Gastroesophageal sphincter (tissue), 3 donors: Measurements from ENCODE around the gene RAD51B.

Experiments
- CTCF ChIP-seq, 4 experiments: fragments of 200-600 bp in 2 of 4; fragments of 450-650 bp in 2 of 4; sonication (generic) in 1 of 4; IDR thresholded peaks; one replicate each; pipeline ENCODE4 v1.5.1; 2017 to 2019; ENCODE audit warnings: antibody characterized with exemption in 4 of 4, mild to moderate bottlenecking in 2 of 4, moderate library complexity in 2 of 4
- EP300 ChIP-seq: sonication (generic); formaldehyde crosslinking; IDR thresholded peaks from one replicate; pipeline ENCODE4 v1.6.1; 2017; ENCODE audit warnings: antibody characterized with exemption, mild to moderate bottlenecking
- POLR2A ChIP-seq, 2 donors: fragments of 450-650 bp; IDR thresholded peaks; one replicate each; pipeline ENCODE4 v1.6.1; 2017; ENCODE audit warnings: antibody characterized with exemption in 2 of 2, mild to moderate bottlenecking in 2 of 2, moderate library complexity in 1 of 2
- POLR2AphosphoS5 ChIP-seq: sonication (generic); formaldehyde crosslinking; IDR thresholded peaks from one replicate; pipeline ENCODE4 v1.6.1; 2017; ENCODE audit warnings: antibody characterized with exemption

- no peak for TF ChIP-seq POLR2A (IDR thresholded peaks at IDR 0.05)
- no peak for TF ChIP-seq POLR2AphosphoS5
- TF ChIP-seq CTCF (IDR thresholded peaks at IDR 0.05): no peak
- no peak for TF ChIP-seq EP300
Measured at GRCh38 chr14:68282479-68283377, 463.1 kb downstream of the RAD51B start.
